Fibroblast of villous mesenchyme (primary cell): ENCODE data around the gene ANO9. TPM values are rescaled to one million over a fixed set of nuclear protein-coding genes. Genes with fewer than 3 reads are reported as not detected.

Experiments
- DNase-seq: peaks from one replicate; pipeline ENCODE4 v3.0.0-alpha.2; 2010; ENCODE audit warnings: low read depth
- H3K4me3 ChIP-seq: 2 replicates; pipeline ENCODE4 v1.5.1; 2011; ENCODE audit warnings: low read depth, mild to moderate bottlenecking, low read length
- total RNA-seq: library from RNA; depleted of rRNA; stranded (reverse); fragments of >200 nt; gene quantifications from 2 replicates; pipeline ENCODE4 v1.2.3, GENCODE V29; 2012
- TF ChIP-seq, protein P1 (sequence below): IDR thresholded peaks from 2 replicates; pipeline ENCODE4 v1.5.1; 2012; ENCODE audit warnings: low read depth, mild to moderate bottlenecking, low read length; ENCODE audit not compliant: insufficient read depth

ANO9 gene
- total RNA-seq, 1 donor, result not detected

- DNase-seq, result no peak
- H3K4me3 ChIP-seq, result no peak overlapping the region
- TF ChIP-seq, protein P1, sequence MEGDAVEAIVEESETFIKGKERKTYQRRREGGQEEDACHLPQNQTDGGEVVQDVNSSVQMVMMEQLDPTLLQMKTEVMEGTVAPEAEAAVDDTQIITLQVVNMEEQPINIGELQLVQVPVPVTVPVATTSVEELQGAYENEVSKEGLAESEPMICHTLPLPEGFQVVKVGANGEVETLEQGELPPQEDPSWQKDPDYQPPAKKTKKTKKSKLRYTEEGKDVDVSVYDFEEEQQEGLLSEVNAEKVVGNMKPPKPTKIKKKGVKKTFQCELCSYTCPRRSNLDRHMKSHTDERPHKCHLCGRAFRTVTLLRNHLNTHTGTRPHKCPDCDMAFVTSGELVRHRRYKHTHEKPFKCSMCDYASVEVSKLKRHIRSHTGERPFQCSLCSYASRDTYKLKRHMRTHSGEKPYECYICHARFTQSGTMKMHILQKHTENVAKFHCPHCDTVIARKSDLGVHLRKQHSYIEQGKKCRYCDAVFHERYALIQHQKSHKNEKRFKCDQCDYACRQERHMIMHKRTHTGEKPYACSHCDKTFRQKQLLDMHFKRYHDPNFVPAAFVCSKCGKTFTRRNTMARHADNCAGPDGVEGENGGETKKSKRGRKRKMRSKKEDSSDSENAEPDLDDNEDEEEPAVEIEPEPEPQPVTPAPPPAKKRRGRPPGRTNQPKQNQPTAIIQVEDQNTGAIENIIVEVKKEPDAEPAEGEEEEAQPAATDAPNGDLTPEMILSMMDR, result no peak
These were observed 66.5 kb downstream of the ANO9 start for GRCh38 chr11:375065-376025.

DNA sequence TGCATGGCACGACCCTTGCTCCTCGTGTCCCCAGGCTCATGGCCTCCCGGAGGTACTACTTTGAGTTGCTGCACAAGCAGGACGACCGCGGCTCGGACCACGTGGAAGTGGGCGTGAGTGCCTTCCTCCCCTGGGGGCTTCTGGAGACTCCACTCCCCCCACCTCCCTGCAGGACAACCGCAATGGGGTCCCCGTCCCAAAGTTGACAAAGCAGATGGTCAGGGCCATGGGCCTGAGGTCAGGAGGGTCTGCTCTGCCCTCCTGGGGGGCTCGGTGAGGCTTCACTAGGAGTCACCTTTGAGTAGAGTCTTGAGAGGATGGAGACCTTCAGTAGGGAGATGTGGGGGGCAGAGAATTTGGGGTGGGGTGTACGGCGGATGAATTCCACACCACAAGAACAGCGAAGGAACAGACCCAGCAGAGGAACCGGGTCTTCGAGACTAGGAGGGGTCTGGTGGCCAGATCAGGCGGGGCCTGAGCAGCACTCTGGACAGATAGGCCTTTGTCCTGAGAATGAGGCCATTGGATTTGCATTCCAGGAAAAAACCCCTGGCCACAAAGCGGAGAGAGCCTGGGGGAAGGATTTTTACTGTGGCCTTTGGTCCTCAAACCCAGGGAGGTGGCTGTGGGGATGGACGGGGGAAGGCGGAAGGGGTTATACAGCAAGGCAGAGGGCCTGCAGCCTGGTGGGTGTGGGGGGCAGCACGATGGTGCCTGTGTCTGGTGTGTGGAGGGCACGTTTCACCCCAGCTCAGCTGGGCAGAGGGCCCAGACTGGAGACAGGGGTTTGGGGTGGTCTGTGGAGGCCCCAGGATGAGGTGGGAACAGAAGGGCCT, 67.9 kb downstream of the ANO9 start:
- TF ChIP-seq, protein P1, result no peak
- DNase-seq, result no peak

DNA sequence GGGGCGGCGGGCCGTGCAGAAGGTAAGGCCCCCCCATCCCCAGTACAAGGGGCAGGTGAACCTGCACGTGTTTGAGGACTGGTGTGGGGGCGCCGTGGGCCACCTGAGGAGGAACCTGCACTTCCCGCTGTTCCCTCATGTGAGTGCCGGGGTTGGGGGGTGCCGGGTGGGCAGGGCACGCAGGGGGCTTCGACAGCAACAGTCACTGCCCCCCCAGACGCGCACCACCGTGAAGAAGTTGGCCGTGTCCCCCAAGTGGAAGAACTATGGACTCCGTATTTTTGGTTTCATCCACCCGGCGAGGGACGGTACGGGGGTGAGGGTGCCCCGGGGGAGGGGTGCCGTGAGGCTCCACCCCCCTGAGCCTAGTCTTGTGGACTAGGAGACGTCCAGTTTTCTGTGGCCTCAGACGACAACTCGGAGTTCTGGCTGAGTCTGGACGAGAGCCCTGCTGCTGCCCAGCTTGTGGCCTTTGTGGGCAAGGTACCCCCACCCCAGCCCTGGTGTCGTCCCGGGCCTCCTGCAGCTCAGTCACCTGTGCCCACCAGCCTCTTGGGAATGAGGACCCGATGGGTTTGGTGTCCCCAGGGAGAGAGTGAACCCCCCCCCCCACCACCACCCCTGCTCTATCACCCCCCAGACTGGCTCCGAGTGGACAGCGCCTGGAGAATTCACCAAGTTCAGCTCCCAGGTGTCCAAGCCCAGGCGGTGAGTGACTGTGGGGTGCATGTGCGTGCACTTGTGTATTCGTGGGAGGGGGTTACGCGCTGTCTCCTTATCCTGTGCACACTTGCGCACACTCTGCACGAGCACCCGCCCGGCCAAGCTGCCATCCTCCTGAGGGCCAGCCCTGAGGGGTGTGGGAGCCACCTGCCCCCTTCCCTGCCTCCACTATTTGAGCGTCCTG, 68.7 kb downstream of the ANO9 start:
- H3K4me3 ChIP-seq, result no peak overlapping the region
- DNase-seq, result no peak
- TF ChIP-seq, protein P1, result no peak

More for the DNA sequence above, 67.9 kb downstream of the ANO9 start:
- H3K4me3 ChIP-seq, result no peak overlapping the region

- no peak for DNase-seq
- H3K4me3 ChIP-seq, result no peak overlapping the region
- TF ChIP-seq, protein P1, result no peak
These were observed 69.9 kb downstream of the ANO9 start for GRCh38 chr11:371716-372590.

DNA sequence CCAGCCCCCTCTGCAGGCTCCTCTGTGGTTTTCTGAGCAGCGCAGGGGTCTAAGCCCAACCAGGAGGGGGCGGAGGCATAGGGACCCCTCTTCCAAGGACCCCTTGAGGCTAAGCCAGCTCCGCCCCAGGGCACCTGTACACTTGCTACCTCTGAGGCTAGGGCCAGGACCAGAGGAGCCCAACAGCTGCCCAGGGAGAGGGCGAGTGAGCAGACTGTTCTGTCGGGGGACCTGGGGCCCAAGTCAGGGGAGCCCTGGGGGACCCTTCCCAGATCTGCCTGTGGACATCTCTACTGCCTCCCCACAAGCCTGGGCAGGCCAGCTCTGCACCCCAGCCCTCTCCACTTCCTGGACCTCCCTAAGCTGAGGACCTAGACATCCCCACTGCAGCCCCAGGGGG, 70.8 kb downstream of the ANO9 start:
- no peak overlapping the region for H3K4me3 ChIP-seq

More for the DNA sequence above, 70.8 kb downstream of the ANO9 start:
- TF ChIP-seq, protein P1, result no peak
- no peak for DNase-seq
